Measurements from ENCODE around the gene UNC13B. TPM values are rescaled to one million over a fixed set of nuclear protein-coding genes. Genes with fewer than 3 reads are reported as not detected.
A peak's percentile ranks its signal among the peaks of the same experiment; 100 is the strongest.

UNC13B gene
- total RNA-seq, 2 experiments from 2014 or later = 0.25 to 0.68 TPM

DNA sequence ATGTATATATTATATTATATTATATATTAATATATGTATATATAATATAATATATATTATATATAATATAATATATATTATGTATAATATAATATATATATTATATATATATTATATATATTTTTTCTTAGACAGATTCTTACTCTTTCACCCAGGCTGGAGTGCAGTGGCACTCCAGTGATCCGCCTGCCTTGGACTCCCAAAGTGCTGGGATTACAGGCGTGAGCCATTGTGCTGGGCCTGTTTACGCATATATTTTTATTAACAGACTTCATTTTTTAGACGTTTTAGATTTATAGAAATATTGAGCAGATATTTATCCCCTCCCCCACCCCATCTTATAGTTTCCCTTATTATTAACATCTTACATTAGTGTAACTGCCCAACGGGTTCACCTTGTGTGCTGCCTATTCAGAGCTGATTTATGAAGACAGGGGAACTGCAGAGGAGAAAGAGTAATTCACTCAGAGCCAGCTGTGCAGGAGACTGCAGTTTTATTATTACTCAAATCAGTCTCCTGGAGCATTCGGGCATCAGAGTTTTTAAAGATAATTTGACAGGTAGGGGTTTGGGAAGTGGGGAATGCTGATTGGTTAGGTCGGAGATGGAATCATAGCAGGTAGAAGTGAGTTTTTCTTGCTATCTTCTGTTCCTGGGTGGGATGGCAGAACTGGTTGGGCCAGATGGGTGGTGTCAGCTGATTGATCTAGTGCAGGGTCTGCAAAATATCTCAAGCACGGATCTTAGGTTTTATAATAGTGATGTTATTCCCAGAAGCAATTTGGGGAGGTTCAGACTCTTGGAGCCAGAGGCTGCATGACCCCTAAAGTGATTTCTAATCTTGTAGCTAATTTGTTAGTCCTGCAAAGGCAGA is 93.4 kb downstream of the UNC13B start:
- CTCF ChIA-PET = interaction anchor here (0.7 kb wide), 1 partner anchor 138 kb away, joined by 3 read pairs; no protein-coding TSS in a partner anchor

GRCh38 chr9:35257986-35258659 is 96.3 kb downstream of the UNC13B start:
- no peaks in the 10 kb centered on the region for H3K27me3 Mint-ChIP-seq
- H3K9me3 Mint-ChIP-seq = no peaks in the 10 kb centered on the region
- H3K4me3 Mint-ChIP-seq = no peak overlapping the region
- H3K27ac Mint-ChIP-seq = no peak overlapping the region
- no peaks in the 10 kb centered on the region for H3K36me3 Mint-ChIP-seq (ENCODE audit: low read depth)
- ChIA-PET POLR2A (no interaction called here), CTCF (interaction anchor here (1.0 to 3.3 kb wide), 3 partner anchors 14 to 296 kb away, joined by 4 to 69 read pairs (median 5); partner anchors contain the start of gene ATOSB)
- DNase-seq = no peak
- H3K4me1 Mint-ChIP-seq = peaks cover 3% of the 10 kb centered on the region

More for the DNA sequence above, 93.4 kb downstream of the UNC13B start:
- Mint-ChIP-seq H3K9me3 (no peaks in the 10 kb centered on the region), H3K27ac (no peak overlapping the region), H3K36me3 (ENCODE audit: low read depth) (no peaks in the 10 kb centered on the region), H3K4me3 (no peak overlapping the region), H3K27me3 (no peaks in the 10 kb centered on the region), H3K4me1 (peaks cover 3% of the 10 kb centered on the region)
- no peak for DNase-seq
- POLR2A ChIA-PET = interaction anchor here (1.2 to 1.3 kb wide), 2 partner anchors 22 to 476 kb away, joined by 3 read pairs; no protein-coding TSS in a partner anchor

DNA sequence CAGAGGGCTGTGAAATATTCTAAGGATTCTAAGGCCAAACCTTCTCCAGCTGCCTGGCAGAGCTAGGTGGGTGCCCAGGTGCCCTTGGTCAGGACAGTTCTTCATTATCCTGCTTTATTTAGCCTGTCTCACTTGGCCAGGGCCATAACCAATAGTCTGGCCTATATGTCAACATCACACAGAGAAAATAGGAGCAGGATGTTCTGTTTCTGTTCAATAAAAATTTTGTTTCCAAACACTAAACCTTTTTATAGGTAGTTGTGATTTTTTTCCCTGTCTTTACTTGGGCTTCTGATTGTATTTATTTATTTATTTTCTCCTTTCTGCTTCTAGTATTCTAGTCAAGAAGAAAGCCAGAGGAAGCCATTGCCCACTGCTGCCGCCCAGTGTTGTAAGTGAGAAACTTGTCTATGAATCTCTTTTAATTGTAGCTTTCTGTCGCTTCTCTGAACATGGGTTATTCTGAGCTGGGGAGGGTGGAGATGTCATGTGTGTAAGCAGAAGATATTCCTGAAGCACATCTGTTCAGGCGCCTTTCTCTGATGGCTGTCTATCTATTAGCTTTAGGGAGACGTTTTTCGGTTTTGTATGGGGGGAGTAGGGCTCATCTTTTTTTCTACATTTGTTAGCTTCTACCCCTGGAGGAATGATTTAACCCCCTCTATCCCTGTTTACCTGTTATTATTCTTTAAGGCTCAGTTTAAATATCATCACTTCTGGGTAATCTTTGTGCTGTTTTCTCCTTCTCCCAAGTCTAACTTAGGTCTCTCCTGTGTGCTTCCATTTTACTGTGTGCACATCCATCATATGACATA is 97.1 kb downstream of the UNC13B start:
- DNase-seq = peak; percentile 50
- ChIA-PET POLR2A (no interaction called here), CTCF (interaction anchor here (0.6 to 3.3 kb wide), 12 partner anchors 14 to 696 kb away, joined by 3 to 69 read pairs (median 4); partner anchors contain the start of genes ATOSB, UNC13B and VCP)
- Mint-ChIP-seq H3K4me1 (peaks cover 3% of the 10 kb centered on the region), H3K27me3 (no peaks in the 10 kb centered on the region), H3K9me3 (no peaks in the 10 kb centered on the region), H3K36me3 (ENCODE audit: low read depth) (no peaks in the 10 kb centered on the region), H3K27ac (no peak overlapping the region), H3K4me3 (no peak overlapping the region)

GRCh38 chr9:35260186-35260585 is 98.4 kb downstream of the UNC13B start:
- ChIA-PET POLR2A (no interaction called here), CTCF (interaction anchor here (0.6 to 3.3 kb wide), 2 partner anchors 144 to 435 kb away, joined by 3 to 69 read pairs; partner anchors contain the start of gene ATOSB)
- H3K27me3 Mint-ChIP-seq = no peaks in the 10 kb centered on the region
- no peak for DNase-seq
- no peak overlapping the region for H3K27ac Mint-ChIP-seq
- peaks cover 3% of the 10 kb centered on the region for H3K4me1 Mint-ChIP-seq
- H3K9me3 Mint-ChIP-seq = no peaks in the 10 kb centered on the region
- H3K36me3 Mint-ChIP-seq (ENCODE audit: low read depth) = no peaks in the 10 kb centered on the region
- H3K4me3 Mint-ChIP-seq = no peak overlapping the region

DNA sequence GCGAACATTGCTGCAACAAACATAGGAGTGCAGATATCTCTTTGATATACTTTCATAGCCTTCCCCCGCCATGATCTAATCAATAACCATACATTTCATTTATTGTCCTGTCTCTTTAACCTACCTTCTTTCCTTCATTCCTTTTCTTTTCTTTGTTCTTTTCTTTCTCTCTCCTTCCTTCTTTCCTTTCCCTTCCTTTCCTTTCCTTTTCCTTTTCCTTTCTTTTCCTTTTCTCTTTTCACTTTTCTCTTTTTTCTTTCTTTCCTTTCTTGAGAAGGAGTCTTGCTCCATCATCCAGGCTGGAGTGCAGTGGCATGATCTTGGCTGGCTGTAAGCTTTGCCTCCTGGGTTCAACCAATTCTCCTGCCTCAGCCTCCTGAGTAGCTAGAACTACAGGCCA is 100.3 kb downstream of the UNC13B start:
- Mint-ChIP-seq H3K27ac (no peak overlapping the region), H3K4me3 (no peak overlapping the region), H3K4me1 (peaks cover 3% of the 10 kb centered on the region), H3K36me3 (ENCODE audit: low read depth) (no peaks in the 10 kb centered on the region), H3K27me3 (peaks cover 2% of the 10 kb centered on the region), H3K9me3 (no peaks in the 10 kb centered on the region)
- CTCF ChIA-PET = interaction anchor here (0.7 to 1.3 kb wide), 4 partner anchors 145 to 561 kb away, joined by 3 to 6 read pairs (median 4); no protein-coding TSS in a partner anchor
- DNase-seq = no peak
- POLR2A ChIA-PET = no interaction called here

DNA sequence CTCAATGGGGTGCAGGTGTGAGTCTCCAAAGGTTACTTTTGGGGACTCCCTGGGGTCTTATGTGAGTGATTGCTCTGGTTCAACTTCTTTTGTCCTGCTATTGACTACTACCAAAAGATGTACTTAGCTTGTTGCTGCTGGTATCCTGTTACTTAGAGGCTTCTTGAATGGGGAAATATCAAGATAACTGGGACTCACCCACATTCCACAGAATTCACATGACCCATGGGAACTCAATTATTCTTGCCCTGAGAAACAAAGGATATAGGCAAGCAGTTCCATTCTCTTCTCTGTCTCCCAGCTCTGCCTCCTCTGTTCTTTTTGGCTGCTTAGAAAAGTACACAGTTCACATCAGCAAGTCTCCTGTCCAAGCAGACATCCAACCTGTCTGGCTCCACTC is 105.9 kb downstream of the UNC13B start:
- no peak for DNase-seq
- CTCF ChIA-PET = no interaction called here
- H3K27ac Mint-ChIP-seq = no peak overlapping the region
- H3K27me3 Mint-ChIP-seq = peaks cover 9% of the 10 kb centered on the region
- no peak overlapping the region for H3K4me3 Mint-ChIP-seq
- POLR2A ChIA-PET = no interaction called here
- no peaks in the 10 kb centered on the region for H3K4me1 Mint-ChIP-seq
- H3K36me3 Mint-ChIP-seq (ENCODE audit: low read depth) = no peaks in the 10 kb centered on the region
- H3K9me3 Mint-ChIP-seq = no peaks in the 10 kb centered on the region

DNA sequence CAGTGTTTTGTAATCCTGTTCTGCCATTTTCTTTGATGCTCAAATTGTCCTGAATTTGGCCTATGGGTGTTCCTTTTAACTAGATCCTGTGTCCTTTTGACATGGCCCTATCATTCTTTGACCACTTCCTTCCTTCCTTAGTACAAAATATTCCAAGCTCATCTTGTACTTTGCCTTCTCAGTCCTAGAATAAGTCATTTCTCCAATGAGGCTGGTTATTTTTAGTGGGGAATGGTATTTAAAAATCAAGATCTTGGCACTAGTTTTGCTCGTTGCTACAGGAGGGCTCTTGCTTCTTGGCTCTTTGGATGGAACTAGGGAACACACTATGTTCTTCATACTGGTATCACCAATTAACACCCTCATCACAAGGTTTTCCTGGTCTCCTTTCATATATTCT is 108.1 kb downstream of the UNC13B start:
- Mint-ChIP-seq H3K27me3 (peaks cover 9% of the 10 kb centered on the region), H3K4me3 (no peak overlapping the region), H3K27ac (no peak overlapping the region), H3K4me1 (peaks cover 1% of the 10 kb centered on the region), H3K9me3 (no peaks in the 10 kb centered on the region), H3K36me3 (ENCODE audit: low read depth) (no peaks in the 10 kb centered on the region)
- no peak for DNase-seq
- POLR2A ChIA-PET = no interaction called here
- CTCF ChIA-PET = no interaction called here

GRCh38 chr9:35271637-35272036 is 109.8 kb downstream of the UNC13B start:
- Mint-ChIP-seq H3K27me3 (peaks cover 11% of the 10 kb centered on the region), H3K4me3 (no peak overlapping the region), H3K27ac (no peak overlapping the region), H3K4me1 (peaks cover 9% of the 10 kb centered on the region), H3K9me3 (no peaks in the 10 kb centered on the region), H3K36me3 (ENCODE audit: low read depth) (no peaks in the 10 kb centered on the region)
- ChIA-PET POLR2A (no interaction called here), CTCF (no interaction called here)
- no peak for DNase-seq

- Mint-ChIP-seq H3K9me3 (no peaks in the 10 kb centered on the region), H3K4me3 (no peak overlapping the region), H3K4me1 (peaks cover 10% of the 10 kb centered on the region), H3K27me3 (peaks cover 4% of the 10 kb centered on the region), H3K27ac (no peak overlapping the region), H3K36me3 (ENCODE audit: low read depth) (no peaks in the 10 kb centered on the region)
- POLR2A ChIA-PET = no interaction called here
- no peak for DNase-seq
- CTCF ChIA-PET = no interaction called here
These were observed 111.2 kb downstream of the UNC13B start for GRCh38 chr9:35272989-35273388.

DNA sequence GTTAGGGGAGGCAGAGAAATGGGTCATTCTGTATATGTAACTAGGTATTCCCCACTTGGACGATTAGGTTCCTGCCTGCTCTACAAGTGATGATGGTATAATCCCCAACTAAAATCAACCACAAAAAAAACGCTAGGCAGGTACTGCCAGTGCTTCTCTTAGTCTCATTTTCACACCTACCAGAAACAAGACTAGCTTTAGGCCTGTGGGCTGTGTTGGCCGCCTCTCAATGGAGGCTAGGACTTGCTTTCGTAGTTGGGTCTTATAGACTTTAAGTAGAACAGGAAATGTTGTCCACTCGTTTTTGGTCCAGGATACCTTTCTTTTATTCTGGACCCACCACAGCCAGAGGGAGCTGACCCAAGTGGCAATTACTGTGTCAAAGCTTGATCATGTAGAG is 111.8 kb downstream of the UNC13B start:
- CTCF ChIA-PET = interaction anchor here (0.7 kb wide), 1 partner anchor 159 kb away, joined by 3 read pairs; no protein-coding TSS in a partner anchor

DNA sequence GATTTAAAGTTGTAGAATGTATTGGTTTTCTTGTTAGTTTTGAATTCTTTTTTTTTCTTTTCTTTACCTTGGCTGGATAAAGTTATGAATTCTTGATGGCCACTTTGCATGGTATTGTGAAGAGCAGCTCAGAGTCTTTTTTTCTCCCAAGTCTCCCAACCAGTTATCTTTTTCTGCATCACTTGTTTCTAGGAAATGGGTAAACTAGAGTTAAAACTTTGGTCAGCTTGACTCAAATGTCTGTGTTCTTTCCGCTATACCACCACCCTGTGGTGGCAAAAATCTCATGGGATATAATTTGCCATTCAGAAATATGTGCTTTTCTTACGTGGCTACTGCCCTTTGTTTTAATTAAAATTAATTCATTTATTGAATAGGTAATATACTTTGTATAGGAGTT is 113.2 kb downstream of the UNC13B start:
- Mint-ChIP-seq H3K36me3 (ENCODE audit: low read depth) (no peaks in the 10 kb centered on the region), H3K9me3 (no peaks in the 10 kb centered on the region), H3K27me3 (peaks cover 2% of the 10 kb centered on the region), H3K4me1 (peaks cover 10% of the 10 kb centered on the region), H3K27ac (no peak overlapping the region), H3K4me3 (no peak overlapping the region)
- ChIA-PET CTCF (interaction anchor here (0.9 kb wide), 1 partner anchor 347 kb away, joined by 3 read pairs; no protein-coding TSS in a partner anchor), POLR2A (no interaction called here)
- no peak for DNase-seq

More for the DNA sequence above, 111.8 kb downstream of the UNC13B start:
- Mint-ChIP-seq H3K36me3 (ENCODE audit: low read depth) (no peaks in the 10 kb centered on the region), H3K4me1 (peaks cover 10% of the 10 kb centered on the region), H3K9me3 (no peaks in the 10 kb centered on the region), H3K27ac (no peak overlapping the region), H3K4me3 (no peak overlapping the region), H3K27me3 (peaks cover 2% of the 10 kb centered on the region)
- POLR2A ChIA-PET = no interaction called here
- DNase-seq = no peak

DNA sequence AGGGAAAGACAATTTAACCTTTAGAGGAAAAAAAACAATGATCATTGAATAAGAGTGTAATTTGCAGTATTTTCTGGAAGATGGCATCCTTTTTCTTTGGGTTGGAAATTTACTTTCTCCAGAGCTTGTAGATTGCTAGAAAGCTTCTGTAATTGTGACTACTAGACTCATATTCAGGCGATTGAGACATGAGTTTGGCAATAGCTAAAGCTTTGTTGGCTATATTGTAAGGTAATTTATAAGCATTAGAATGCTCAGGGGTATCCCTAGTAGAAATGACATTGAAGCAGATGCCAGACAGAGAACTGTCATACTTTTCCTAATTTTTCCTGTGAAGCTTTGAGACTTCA is 115.3 kb downstream of the UNC13B start:
- Mint-ChIP-seq H3K4me3 (no peak overlapping the region), H3K36me3 (ENCODE audit: low read depth) (no peaks in the 10 kb centered on the region), H3K27ac (no peak overlapping the region), H3K9me3 (no peaks in the 10 kb centered on the region), H3K27me3 (peaks cover 8% of the 10 kb centered on the region), H3K4me1 (peaks cover 10% of the 10 kb centered on the region)
- POLR2A ChIA-PET = interaction anchor here (0.7 kb wide), 1 partner anchor 21 kb away, joined by 3 read pairs; no protein-coding TSS in a partner anchor
- CTCF ChIA-PET = no interaction called here
- DNase-seq = no peak
